HCT116 (cell line): ENCODE data around the gene ERC1.

Experiments
- POLR2A ChIP-seq: IDR thresholded peaks from 2 replicates; pipeline ENCODE4 v1.7.0; 2011; ENCODE audit warnings: borderline replicate concordance; ENCODE audit not compliant: insufficient read depth, insufficient read length; ENCODE audit errors: extremely low read depth
- TCF7L2 ChIP-seq: IDR thresholded peaks from 2 replicates; pipeline ENCODE4 v1.7.0; 2011; ENCODE audit warnings: borderline replicate concordance, inconsistent platforms; ENCODE audit not compliant: insufficient read depth, insufficient read length; ENCODE audit errors: extremely low read depth
- ZNF274 ChIP-seq: fragments of 200-500 bp; sonication (Bioruptor generic); IDR thresholded peaks from 2 replicates; pipeline ENCODE4 v1.6.1; 2014; ENCODE audit warnings: mild to moderate bottlenecking, low read depth, low read length, inconsistent platforms
- TF ChIP-seq, protein P1 (sequence below): IDR thresholded peaks from 2 replicates; pipeline ENCODE4 v1.6.1; 2012; ENCODE audit warnings: low read depth
- TF ChIP-seq, protein P2 (sequence below), 3 experiments: fragments of 200-600 bp in 1 of 3; sonication (generic) in 1 of 3; IDR thresholded peaks in 2 of 3; conservative IDR thresholded peaks in 1 of 3; 2 replicates each; pipeline ENCODE4 v1.5.1; 2012 to 2017; ENCODE audit warnings: low read depth in 2 of 3, low read length in 2 of 3, antibody characterized with exemption in 1 of 3, borderline replicate concordance in 1 of 3, control low read depth in 1 of 3, mild to moderate bottlenecking in 1 of 3, mixed read lengths in 1 of 3, mixed run types in 1 of 3, moderate library complexity in 1 of 3; ENCODE audit not compliant: insufficient read depth in 1 of 3
- TF ChIP-seq, protein P3 (sequence below): IDR thresholded peaks from 2 replicates; pipeline ENCODE4 v1.6.1; 2012
- TF ChIP-seq, protein P4 (sequence below): IDR thresholded peaks from 2 replicates; pipeline ENCODE4 v1.6.1; 2012

DNA sequence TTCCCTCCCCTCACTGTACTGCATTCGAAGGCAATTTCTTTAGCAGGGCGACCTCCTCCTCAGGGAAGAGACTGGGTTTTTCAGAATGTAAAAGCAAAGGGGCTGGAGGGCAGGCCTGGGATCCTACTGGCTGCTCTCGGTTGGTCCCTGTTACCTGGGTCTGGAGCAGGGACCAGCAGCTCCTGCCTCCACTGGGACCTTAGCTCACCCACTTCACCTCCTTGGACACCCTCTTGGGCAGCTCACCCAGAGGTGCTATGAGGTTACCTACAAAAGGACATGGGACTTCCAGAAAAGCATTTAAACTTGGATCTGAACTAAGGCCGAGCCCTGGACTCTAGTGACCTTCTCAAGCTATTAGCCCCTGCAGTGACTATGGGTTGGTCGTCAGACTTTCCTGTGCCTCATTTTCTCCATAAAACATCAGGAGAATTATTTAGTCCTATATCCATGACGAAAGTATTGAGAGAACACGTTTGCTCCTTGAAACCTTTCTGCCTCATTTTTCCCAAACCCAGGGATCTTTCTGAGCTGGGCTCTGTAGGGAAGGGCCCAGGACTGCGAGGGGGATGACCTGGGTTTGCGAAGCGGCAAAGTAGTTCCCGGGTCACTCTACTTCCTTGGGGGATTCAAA, 538.3 kb downstream of the ERC1 start:
- TF ChIP-seq POLR2A: no peak
- TF ChIP-seq, protein P1, sequence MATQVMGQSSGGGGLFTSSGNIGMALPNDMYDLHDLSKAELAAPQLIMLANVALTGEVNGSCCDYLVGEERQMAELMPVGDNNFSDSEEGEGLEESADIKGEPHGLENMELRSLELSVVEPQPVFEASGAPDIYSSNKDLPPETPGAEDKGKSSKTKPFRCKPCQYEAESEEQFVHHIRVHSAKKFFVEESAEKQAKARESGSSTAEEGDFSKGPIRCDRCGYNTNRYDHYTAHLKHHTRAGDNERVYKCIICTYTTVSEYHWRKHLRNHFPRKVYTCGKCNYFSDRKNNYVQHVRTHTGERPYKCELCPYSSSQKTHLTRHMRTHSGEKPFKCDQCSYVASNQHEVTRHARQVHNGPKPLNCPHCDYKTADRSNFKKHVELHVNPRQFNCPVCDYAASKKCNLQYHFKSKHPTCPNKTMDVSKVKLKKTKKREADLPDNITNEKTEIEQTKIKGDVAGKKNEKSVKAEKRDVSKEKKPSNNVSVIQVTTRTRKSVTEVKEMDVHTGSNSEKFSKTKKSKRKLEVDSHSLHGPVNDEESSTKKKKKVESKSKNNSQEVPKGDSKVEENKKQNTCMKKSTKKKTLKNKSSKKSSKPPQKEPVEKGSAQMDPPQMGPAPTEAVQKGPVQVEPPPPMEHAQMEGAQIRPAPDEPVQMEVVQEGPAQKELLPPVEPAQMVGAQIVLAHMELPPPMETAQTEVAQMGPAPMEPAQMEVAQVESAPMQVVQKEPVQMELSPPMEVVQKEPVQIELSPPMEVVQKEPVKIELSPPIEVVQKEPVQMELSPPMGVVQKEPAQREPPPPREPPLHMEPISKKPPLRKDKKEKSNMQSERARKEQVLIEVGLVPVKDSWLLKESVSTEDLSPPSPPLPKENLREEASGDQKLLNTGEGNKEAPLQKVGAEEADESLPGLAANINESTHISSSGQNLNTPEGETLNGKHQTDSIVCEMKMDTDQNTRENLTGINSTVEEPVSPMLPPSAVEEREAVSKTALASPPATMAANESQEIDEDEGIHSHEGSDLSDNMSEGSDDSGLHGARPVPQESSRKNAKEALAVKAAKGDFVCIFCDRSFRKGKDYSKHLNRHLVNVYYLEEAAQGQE: no peak
- no peak for TF ChIP-seq TCF7L2
- TF ChIP-seq, protein P2, sequence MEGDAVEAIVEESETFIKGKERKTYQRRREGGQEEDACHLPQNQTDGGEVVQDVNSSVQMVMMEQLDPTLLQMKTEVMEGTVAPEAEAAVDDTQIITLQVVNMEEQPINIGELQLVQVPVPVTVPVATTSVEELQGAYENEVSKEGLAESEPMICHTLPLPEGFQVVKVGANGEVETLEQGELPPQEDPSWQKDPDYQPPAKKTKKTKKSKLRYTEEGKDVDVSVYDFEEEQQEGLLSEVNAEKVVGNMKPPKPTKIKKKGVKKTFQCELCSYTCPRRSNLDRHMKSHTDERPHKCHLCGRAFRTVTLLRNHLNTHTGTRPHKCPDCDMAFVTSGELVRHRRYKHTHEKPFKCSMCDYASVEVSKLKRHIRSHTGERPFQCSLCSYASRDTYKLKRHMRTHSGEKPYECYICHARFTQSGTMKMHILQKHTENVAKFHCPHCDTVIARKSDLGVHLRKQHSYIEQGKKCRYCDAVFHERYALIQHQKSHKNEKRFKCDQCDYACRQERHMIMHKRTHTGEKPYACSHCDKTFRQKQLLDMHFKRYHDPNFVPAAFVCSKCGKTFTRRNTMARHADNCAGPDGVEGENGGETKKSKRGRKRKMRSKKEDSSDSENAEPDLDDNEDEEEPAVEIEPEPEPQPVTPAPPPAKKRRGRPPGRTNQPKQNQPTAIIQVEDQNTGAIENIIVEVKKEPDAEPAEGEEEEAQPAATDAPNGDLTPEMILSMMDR (IDR thresholded peaks at IDR 0.05 in 2 of 3, conservative IDR thresholded peaks at IDR 0.05 in 1 of 3; ENCODE audit: borderline replicate concordance in 1 of 3, insufficient read depth in 1 of 3, low read depth in 2 of 3, low read length in 2 of 3): no peak
- TF ChIP-seq, protein P3, sequence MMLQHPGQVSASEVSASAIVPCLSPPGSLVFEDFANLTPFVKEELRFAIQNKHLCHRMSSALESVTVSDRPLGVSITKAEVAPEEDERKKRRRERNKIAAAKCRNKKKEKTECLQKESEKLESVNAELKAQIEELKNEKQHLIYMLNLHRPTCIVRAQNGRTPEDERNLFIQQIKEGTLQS: no peak
- TF ChIP-seq, protein P4, sequence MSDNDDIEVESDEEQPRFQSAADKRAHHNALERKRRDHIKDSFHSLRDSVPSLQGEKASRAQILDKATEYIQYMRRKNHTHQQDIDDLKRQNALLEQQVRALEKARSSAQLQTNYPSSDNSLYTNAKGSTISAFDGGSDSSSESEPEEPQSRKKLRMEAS: no peak
- TF ChIP-seq ZNF274: no peak
